Renal pelvis (tissue), 4 donors: ENCODE data around the gene PPP6R1. TPM values are rescaled to one million over a fixed set of nuclear protein-coding genes. Genes with fewer than 3 reads are reported as not detected.
"Not testable (repeated sequence)": the region's sequence is repeated elsewhere in the genome, so short reads cannot be mapped to it uniquely, and the experiment has no call there.

Experiments used
- DNase-seq: peaks from one replicate; pipeline ENCODE4 v3.0.0-alpha.2; 2013
- polyA plus RNA-seq, 3 donors: library from polyadenylated mRNA; unstranded; fragments of 120-200 nt; gene quantifications; one replicate each; pipeline ENCODE4 v1.2.1, GENCODE V29; 2013; ENCODE audit not compliant: insufficient read length in 3 of 3

The PPP6R1 gene
- polyA plus RNA-seq, 3 donors = 48.3 to 52.8 (median 52.6) TPM

- DNase-seq = no peak
These were observed 33.3 kb downstream of the PPP6R1 start for GRCh38 chr19:55225415-55225958.

- not testable (repeated sequence) for DNase-seq
These were observed 34.0 kb downstream of the PPP6R1 start for GRCh38 chr19:55224679-55225414.

GRCh38 chr19:55224038-55224665, 34.7 kb downstream of the PPP6R1 start:
- no peak for DNase-seq

- no peak for DNase-seq
These were observed 35.4 kb downstream of the PPP6R1 start for GRCh38 chr19:55223291-55224037.

- no peak for DNase-seq
These were observed 38.3 kb downstream of the PPP6R1 start for GRCh38 chr19:55220525-55220924.

GRCh38 chr19:55216461-55217198, 42.2 kb downstream of the PPP6R1 start:
- DNase-seq = peak; percentile 81

- DNase-seq = no peak
These were observed 45.3 kb downstream of the PPP6R1 start for GRCh38 chr19:55213547-55213946.

GRCh38 chr19:55212447-55212846, 46.4 kb downstream of the PPP6R1 start:
- no peak for DNase-seq

GRCh38 chr19:55209693-55210472, 48.9 kb downstream of the PPP6R1 start:
- no peak for DNase-seq

GRCh38 chr19:55208880-55209692, 49.7 kb downstream of the PPP6R1 start, which contains the start of gene PTPRH:
PTPRH (minus strand) TSS chr19:55209501; CDS start chr19:55209433, 68 bp downstream.
- DNase-seq = no peak

- peak; percentile 45 for DNase-seq
These were observed 51.9 kb downstream of the PPP6R1 start for GRCh38 chr19:55206664-55207500.

GRCh38 chr19:55202199-55202598, 56.6 kb downstream of the PPP6R1 start:
- not testable (repeated sequence) for DNase-seq

GRCh38 chr19:55199620-55200204, 59.1 kb downstream of the PPP6R1 start:
- no peak for DNase-seq

- no peak for DNase-seq
These were observed 60.2 kb downstream of the PPP6R1 start for GRCh38 chr19:55198651-55199050.

GRCh38 chr19:55197528-55197927, 61.3 kb downstream of the PPP6R1 start:
- no peak for DNase-seq

GRCh38 chr19:55196803-55197202, 62.0 kb downstream of the PPP6R1 start:
- DNase-seq = no peak

- no peak for DNase-seq
These were observed 65.3 kb downstream of the PPP6R1 start for GRCh38 chr19:55193481-55193880.

- DNase-seq = no peak
These were observed 69.4 kb downstream of the PPP6R1 start for GRCh38 chr19:55189403-55189835.

- no peak for DNase-seq
These were observed 70.2 kb downstream of the PPP6R1 start for GRCh38 chr19:55188625-55189024.
